CD14-positive monocyte (primary cell): ENCODE measurements around the gene TMEM219. TPM values are rescaled to one million over a fixed set of nuclear protein-coding genes. Genes with fewer than 3 reads are reported as not detected.

Source experiments
- DNase-seq, 3 donors: peaks; one replicate each; pipeline ENCODE4 v3.0.0-alpha.2; 2011 to 2022
- H2AFZ ChIP-seq: 2 replicates; pipeline ENCODE4 v1.6.0; 2012; ENCODE audit warnings: mild to moderate bottlenecking, low read depth, low read length, inconsistent platforms; ENCODE audit not compliant: insufficient read depth, poor library complexity, severe bottlenecking
- H3K27ac ChIP-seq, 2 donors: 1 replicate in 1 of 2; 2 replicates in 1 of 2; pipeline ENCODE4 v1.5.1; 2012 to 2013; ENCODE audit warnings: low read length in 2 of 2, control low read depth in 1 of 2, inconsistent platforms in 1 of 2, low read depth in 1 of 2, mild to moderate bottlenecking in 1 of 2
- H3K27me3 ChIP-seq, 2 donors: one replicate each; pipeline versions ENCODE4 v1.6.0 to v1.6.1; 2011 to 2013; ENCODE audit warnings: low read length in 2 of 2; ENCODE audit not compliant: control insufficient read depth in 2 of 2, insufficient read depth in 2 of 2
- H3K36me3 ChIP-seq, 2 donors: replicated peaks in 1 of 2; 1 replicate in 1 of 2; 2 replicates in 1 of 2; pipeline versions ENCODE4 v1.5.1 to v1.6.1; 2012 to 2013; ENCODE audit warnings: low read length in 2 of 2, control low read depth in 1 of 2, inconsistent platforms in 1 of 2, mild to moderate bottlenecking in 1 of 2; ENCODE audit not compliant: insufficient read depth in 2 of 2, control insufficient read depth in 1 of 2
- H3K4me1 ChIP-seq, 2 donors: 1 replicate in 1 of 2; 2 replicates in 1 of 2; pipeline versions ENCODE4 v1.5.1 to v1.6.1; 2012 to 2013; ENCODE audit warnings: low read length in 2 of 2, control low read depth in 1 of 2, inconsistent platforms in 1 of 2, mild to moderate bottlenecking in 1 of 2, moderate library complexity in 1 of 2; ENCODE audit not compliant: insufficient read depth in 2 of 2, control insufficient read depth in 1 of 2
- H3K4me2 ChIP-seq: replicated peaks from 2 replicates; pipeline ENCODE3; 2012; ENCODE audit warnings: low read length, moderate library complexity, mild to moderate bottlenecking; ENCODE audit not compliant: poor library complexity, severe bottlenecking; ENCODE audit errors: extremely low read depth
- H3K4me3 ChIP-seq, 3 experiments: fragments of 200-600 bp in 1 of 3; sonication (generic) in 1 of 3; replicated peaks in 1 of 3; 1 replicate in 2 of 3; 2 replicates in 1 of 3; pipeline ENCODE4 v1.5.1; 2011 to 2013; ENCODE audit warnings: low read length in 3 of 3, mild to moderate bottlenecking in 3 of 3, control low read depth in 2 of 3, low read depth in 2 of 3, inconsistent platforms in 1 of 3, moderate library complexity in 1 of 3
- H3K79me2 ChIP-seq: 2 replicates; pipeline ENCODE4 v1.6.0; 2012; ENCODE audit warnings: mild to moderate bottlenecking, control low read depth, inconsistent platforms, low read length, moderate library complexity; ENCODE audit not compliant: insufficient read depth
- H3K9ac ChIP-seq: 2 replicates; pipeline ENCODE4 v1.6.0; 2017; ENCODE audit warnings: low read length, mild to moderate bottlenecking; ENCODE audit not compliant: insufficient read depth, poor library complexity, severe bottlenecking
- H3K9me3 ChIP-seq, 2 donors: replicated peaks in 1 of 2; 1 replicate in 1 of 2; 2 replicates in 1 of 2; pipeline versions ENCODE4 v1.5.1 to v1.6.1; 2012 to 2013; ENCODE audit warnings: low read length in 2 of 2, control low read depth in 1 of 2; ENCODE audit not compliant: control insufficient read depth in 1 of 2, insufficient read depth in 1 of 2
- H4K20me1 ChIP-seq: 2 replicates; pipeline ENCODE4 v1.6.0; 2012; ENCODE audit warnings: mild to moderate bottlenecking, low read length, control low read depth, moderate library complexity; ENCODE audit not compliant: insufficient read depth
- H3K27ac Mint-ChIP-seq, 7 donors: one replicate each; pipeline ENCODE4 v1.8.0; 2020; ENCODE audit warnings: mild to moderate bottlenecking in 7 of 7, mixed read lengths in 7 of 7, moderate library complexity in 6 of 7, inconsistent platforms in 2 of 7
- H3K27me3 Mint-ChIP-seq, 3 donors: one replicate each; pipeline ENCODE4 v1.8.0; 2021 to 2022; ENCODE audit warnings: low read depth in 3 of 3, mild to moderate bottlenecking in 3 of 3, mixed read lengths in 3 of 3, moderate library complexity in 3 of 3, inconsistent platforms in 1 of 3
- H3K36me3 Mint-ChIP-seq, 2 donors: one replicate each; pipeline ENCODE4 v1.8.0; 2020; ENCODE audit warnings: mixed read lengths in 2 of 2, inconsistent platforms in 1 of 2, mild to moderate bottlenecking in 1 of 2
- H3K4me1 Mint-ChIP-seq: one replicate; pipeline ENCODE4 v1.8.0; 2020; ENCODE audit warnings: mild to moderate bottlenecking, mixed read lengths
- H3K4me3 Mint-ChIP-seq, 2 donors: one replicate each; pipeline ENCODE4 v1.8.0; 2020; ENCODE audit warnings: mild to moderate bottlenecking in 2 of 2, mixed read lengths in 2 of 2, moderate library complexity in 1 of 2
- H3K9me3 Mint-ChIP-seq, 7 donors: one replicate each; pipeline ENCODE4 v1.8.0; 2020 to 2022; ENCODE audit warnings: mixed read lengths in 7 of 7, mild to moderate bottlenecking in 6 of 7, moderate library complexity in 6 of 7, inconsistent platforms in 2 of 7
- WGBS: methylation state at CpG from one replicate; pipeline ENCODE4 v1.1.5; 2013; ENCODE audit warnings: missing lambda C conversion rate; ENCODE audit not compliant: insufficient coverage; 5-methylcytosine and 5-hydroxymethylcytosine counted together
- intact Hi-C, 2 donors: fragments of 100-400 bp; cut with micrococcal nuclease; formaldehyde crosslinking; loops; one replicate each; pipeline versions ENCODE4 v1.15.0 to v1.15.1; 2023
- polyA plus RNA-seq, 3 donors: library from polyadenylated mRNA; depleted of rRNA in 1 of 3; unstranded in 2 of 3; stranded (reverse) in 1 of 3; fragments of 300-500 nt in 2 of 3; fragments of >200 nt in 1 of 3; fragmentation: Illumina TruSeq in 2 of 3; gene quantifications; 1 replicate in 2 of 3; 2 replicates in 1 of 3; pipeline ENCODE4 v1.2.3, GENCODE V29; 2012 to 2021
- TF ChIP-seq, protein P1 (sequence below): fragments of 200-600 bp; IDR thresholded peaks from one replicate; pipeline ENCODE4 v1.8.0; 2022; ENCODE audit warnings: antibody characterized with exemption, mild to moderate bottlenecking

Gene TMEM219
- polyA plus RNA-seq, 3 donors, result 157 to 265 (median 227) TPM

DNA sequence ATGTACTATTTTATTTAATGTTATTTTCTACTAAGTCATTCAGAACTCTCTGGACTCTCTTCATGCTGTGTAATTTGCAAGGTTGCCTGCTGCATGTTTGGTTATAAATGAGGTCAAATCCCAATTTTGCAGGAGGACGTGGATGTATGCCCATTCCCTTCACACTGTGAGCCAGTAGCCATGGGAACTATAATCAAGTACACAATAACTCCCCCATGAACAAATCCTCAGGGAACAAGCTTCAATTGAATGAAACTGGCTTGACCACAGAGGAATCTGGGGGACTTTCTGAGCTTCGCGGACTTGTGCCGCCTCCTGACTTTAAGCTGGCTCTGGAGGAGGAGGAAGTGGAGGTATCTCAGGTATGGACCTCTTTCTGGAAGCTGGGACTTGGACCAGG lies 21.2 kb upstream of the TMEM219 start:
- Histone ChIP-seq H3K4me1 (no peaks in the 10 kb centered on the region), H3K4me3 (no peak overlapping the region), H3K36me3 (no peaks in the 10 kb centered on the region), H2AFZ (no peak overlapping the region), H3K9me3 (no peaks in the 10 kb centered on the region), H3K27ac (no peak overlapping the region), H3K27me3 (no peaks in the 10 kb centered on the region), H4K20me1 (no peaks in the 10 kb centered on the region), H3K9ac (no peak overlapping the region), H3K79me2 (no peaks in the 10 kb centered on the region), H3K4me2 (no peak overlapping the region)
- no peak for DNase-seq
- Mint-ChIP-seq H3K27me3 (peaks cover 1 to 13% (median 10%) of the 10 kb centered on the region in 3 donors), H3K27ac (no peak overlapping the region), H3K4me1 (no peaks in the 10 kb centered on the region), H3K9me3 (peaks cover 0 to 9% (median 0%) of the 10 kb centered on the region in 7 donors), H3K4me3 (no peak overlapping the region), H3K36me3 (no peaks in the 10 kb centered on the region)
- WGBS, result 95% methylated on average over 3 of the region's 4 CpGs
- TF ChIP-seq, protein P1, sequence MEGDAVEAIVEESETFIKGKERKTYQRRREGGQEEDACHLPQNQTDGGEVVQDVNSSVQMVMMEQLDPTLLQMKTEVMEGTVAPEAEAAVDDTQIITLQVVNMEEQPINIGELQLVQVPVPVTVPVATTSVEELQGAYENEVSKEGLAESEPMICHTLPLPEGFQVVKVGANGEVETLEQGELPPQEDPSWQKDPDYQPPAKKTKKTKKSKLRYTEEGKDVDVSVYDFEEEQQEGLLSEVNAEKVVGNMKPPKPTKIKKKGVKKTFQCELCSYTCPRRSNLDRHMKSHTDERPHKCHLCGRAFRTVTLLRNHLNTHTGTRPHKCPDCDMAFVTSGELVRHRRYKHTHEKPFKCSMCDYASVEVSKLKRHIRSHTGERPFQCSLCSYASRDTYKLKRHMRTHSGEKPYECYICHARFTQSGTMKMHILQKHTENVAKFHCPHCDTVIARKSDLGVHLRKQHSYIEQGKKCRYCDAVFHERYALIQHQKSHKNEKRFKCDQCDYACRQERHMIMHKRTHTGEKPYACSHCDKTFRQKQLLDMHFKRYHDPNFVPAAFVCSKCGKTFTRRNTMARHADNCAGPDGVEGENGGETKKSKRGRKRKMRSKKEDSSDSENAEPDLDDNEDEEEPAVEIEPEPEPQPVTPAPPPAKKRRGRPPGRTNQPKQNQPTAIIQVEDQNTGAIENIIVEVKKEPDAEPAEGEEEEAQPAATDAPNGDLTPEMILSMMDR, result no peak
- intact Hi-C loops, result loop anchor here in 1 of 2 donors (10.0 kb wide), 1 partner anchor 84 kb away; the partner anchor contains the start of gene C16orf92

DNA sequence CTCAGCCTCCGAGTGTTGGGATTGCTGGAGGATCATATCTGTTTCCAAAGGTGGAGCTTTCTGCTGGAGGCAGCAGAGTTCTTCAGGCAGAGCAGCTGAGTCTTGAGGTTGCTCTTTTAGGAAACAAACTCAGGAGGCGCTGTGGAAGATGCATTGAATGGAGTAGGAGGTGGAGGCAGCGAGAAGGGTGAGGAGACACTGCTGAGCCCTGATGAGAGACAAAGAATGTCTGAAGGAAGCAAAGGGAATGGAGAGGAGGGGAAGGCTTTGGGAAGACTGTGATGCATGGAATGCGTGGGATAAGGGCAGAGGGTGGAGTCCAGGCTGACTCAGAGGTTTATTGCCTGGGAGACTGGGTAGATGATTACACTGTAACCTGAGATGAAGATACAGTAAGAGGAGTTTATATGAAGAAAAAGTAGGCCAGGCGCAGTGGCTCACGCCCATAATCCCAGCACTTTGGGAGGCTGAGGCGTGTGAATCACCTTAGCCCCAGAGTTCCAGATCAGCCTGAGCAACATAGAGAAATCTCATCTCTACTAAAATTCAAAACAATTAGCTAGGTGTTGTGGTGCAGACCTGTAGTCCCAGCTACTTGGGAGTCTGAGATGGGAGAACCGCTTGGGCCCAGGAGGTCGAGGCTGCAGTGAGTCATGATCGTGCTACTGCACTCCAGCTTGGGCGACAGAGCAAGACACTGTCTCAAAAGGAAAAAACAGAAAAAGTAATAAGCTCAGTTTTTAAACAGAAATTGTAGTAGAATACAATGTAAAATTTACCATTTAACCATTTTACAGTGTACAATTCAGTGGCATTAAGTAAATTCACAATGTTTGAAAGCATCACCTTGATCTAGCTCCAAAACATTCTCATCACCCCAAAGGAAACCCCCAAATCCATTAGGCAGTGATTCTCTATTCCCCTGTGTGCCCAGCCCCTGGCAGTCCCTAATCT lies 17.8 kb upstream of the TMEM219 start:
- Histone ChIP-seq H3K4me3 (no peak overlapping the region), H3K36me3 (no peaks in the 10 kb centered on the region), H3K9me3 (no peaks in the 10 kb centered on the region), H4K20me1 (no peaks in the 10 kb centered on the region), H3K27me3 (no peaks in the 10 kb centered on the region), H3K4me1 (no peaks in the 10 kb centered on the region), H3K27ac (no peak overlapping the region), H2AFZ (no peak overlapping the region), H3K79me2 (no peaks in the 10 kb centered on the region), H3K9ac (no peak overlapping the region), H3K4me2 (no peak overlapping the region)
- TF ChIP-seq, protein P1, result no peak
- no peak overlapping the region for H3K4me3 Mint-ChIP-seq
- intact Hi-C loops, result loop anchor here in 1 of 2 donors (10.0 kb wide), 1 partner anchor 81 kb away; the partner anchor contains the start of gene C16orf92
- DNase-seq, result no peak
- WGBS, result 91% methylated on average over 8 of the region's 11 CpGs
- H3K4me1 Mint-ChIP-seq, result no peaks in the 10 kb centered on the region
- H3K36me3 Mint-ChIP-seq, result no peaks in the 10 kb centered on the region
- peaks cover 6 to 12% (median 9%) of the 10 kb centered on the region in 3 donors for H3K27me3 Mint-ChIP-seq
- peaks cover 0 to 9% (median 0%) of the 10 kb centered on the region in 7 donors for H3K9me3 Mint-ChIP-seq
- H3K27ac Mint-ChIP-seq, result no peak overlapping the region
